BJ (cell line): Measurements from ENCODE around the gene SHISA9. TPM values are rescaled to one million over a fixed set of nuclear protein-coding genes. Genes with fewer than 3 reads are reported as not detected.

Source experiments
- CTCF ChIA-PET: fragments of 350-600 bp; formaldehyde crosslinking; extraction: SDS; loops from one replicate; lab custom pipeline; 2021; ENCODE audit warnings: antibody characterized with exemption, inconsistent platforms; lab: Yijun Ruan, JAX
- POLR2A ChIA-PET: fragments of 300-600 bp; sonication (Branson Sonifier 250); formaldehyde crosslinking; extraction: SDS; loops from one replicate; lab custom pipeline; 2021; ENCODE audit warnings: antibody characterized with exemption; lab: Charles Lee
- DNase-seq: peaks from one replicate; pipeline ENCODE4 v3.0.0-alpha.2; 2011; ENCODE audit warnings: low read depth
- H3K27me3 ChIP-seq: 2 replicates; pipeline ENCODE4 v1.6.0; 2011; ENCODE audit warnings: low read length; ENCODE audit not compliant: control insufficient read depth, insufficient read depth
- H3K36me3 ChIP-seq: 2 replicates; pipeline ENCODE4 v1.5.1; 2011; ENCODE audit warnings: low read length; ENCODE audit not compliant: control insufficient read depth, insufficient read depth
- H3K4me3 ChIP-seq: 2 replicates; pipeline ENCODE4 v1.5.1; 2011; ENCODE audit warnings: low read depth, mild to moderate bottlenecking, control low read depth, low read length
- polyA plus RNA-seq: library from polyadenylated mRNA; depleted of rRNA; stranded (reverse); fragments of >200 nt; gene quantifications from 2 replicates; pipeline ENCODE4 v1.2.3, GENCODE V29; 2011
- TF ChIP-seq, protein P1 (sequence below): IDR thresholded peaks from 2 replicates; pipeline ENCODE4 v1.5.1; 2011; ENCODE audit warnings: low read depth, mild to moderate bottlenecking, control low read depth, inconsistent platforms, low read length, moderate library complexity; ENCODE audit not compliant: insufficient read depth

The SHISA9 gene
- polyA plus RNA-seq, 1 experiment, result not detected

DNA sequence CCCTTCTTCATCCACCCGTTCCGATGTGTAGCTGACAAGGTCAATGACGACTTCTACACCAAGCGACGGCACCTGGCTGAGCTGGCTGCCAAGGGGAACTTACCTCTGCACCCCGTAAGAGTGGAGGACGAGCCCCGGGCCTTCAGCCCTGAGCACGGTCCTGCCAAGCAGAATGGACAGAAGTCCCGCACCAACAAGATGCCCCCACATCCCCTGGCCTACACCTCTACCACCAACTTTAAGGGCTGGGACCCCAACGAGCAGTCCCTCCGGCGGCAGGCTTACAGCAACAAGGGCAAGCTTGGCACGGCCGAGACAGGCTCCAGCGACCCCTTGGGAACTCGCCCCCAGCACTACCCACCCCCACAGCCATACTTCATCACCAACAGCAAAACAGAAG is 333.6 kb downstream of the SHISA9 start:
- H3K36me3 ChIP-seq, result no peaks in the 10 kb centered on the region
- H3K27me3 ChIP-seq, result no peaks in the 10 kb centered on the region
- no peak overlapping the region for H3K4me3 ChIP-seq
- ChIA-PET CTCF (no interaction called here), POLR2A (no interaction called here)
- DNase-seq, result no peak
- TF ChIP-seq, protein P1, sequence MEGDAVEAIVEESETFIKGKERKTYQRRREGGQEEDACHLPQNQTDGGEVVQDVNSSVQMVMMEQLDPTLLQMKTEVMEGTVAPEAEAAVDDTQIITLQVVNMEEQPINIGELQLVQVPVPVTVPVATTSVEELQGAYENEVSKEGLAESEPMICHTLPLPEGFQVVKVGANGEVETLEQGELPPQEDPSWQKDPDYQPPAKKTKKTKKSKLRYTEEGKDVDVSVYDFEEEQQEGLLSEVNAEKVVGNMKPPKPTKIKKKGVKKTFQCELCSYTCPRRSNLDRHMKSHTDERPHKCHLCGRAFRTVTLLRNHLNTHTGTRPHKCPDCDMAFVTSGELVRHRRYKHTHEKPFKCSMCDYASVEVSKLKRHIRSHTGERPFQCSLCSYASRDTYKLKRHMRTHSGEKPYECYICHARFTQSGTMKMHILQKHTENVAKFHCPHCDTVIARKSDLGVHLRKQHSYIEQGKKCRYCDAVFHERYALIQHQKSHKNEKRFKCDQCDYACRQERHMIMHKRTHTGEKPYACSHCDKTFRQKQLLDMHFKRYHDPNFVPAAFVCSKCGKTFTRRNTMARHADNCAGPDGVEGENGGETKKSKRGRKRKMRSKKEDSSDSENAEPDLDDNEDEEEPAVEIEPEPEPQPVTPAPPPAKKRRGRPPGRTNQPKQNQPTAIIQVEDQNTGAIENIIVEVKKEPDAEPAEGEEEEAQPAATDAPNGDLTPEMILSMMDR, result no peak

DNA sequence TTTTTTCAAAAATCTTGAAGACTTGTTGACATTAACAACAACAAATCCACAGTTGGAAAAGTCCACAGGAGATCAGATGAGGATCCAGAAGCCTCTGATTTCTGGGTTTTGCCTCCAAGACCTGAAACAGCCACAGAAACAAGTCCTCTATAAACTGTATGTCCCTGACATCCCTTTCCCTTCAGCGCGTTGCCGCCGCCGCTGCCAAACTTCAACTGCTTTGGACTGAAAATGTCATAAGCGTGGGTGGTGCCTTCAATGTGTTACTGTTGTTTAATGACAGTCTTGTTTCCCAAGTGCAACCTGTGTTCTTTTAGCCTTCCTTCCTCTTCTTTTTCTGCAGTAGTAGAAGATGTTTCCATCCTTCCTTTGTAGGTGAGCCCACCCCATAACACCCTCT is 334.9 kb downstream of the SHISA9 start:
- ChIA-PET POLR2A (no interaction called here), CTCF (no interaction called here)
- Histone ChIP-seq H3K36me3 (no peaks in the 10 kb centered on the region), H3K27me3 (no peaks in the 10 kb centered on the region), H3K4me3 (no peak overlapping the region)
- DNase-seq, result no peak
- TF ChIP-seq, protein P1, result no peak

GRCh38 chr16:13238182-13238581 is 336.8 kb downstream of the SHISA9 start:
- Histone ChIP-seq H3K4me3 (no peak overlapping the region), H3K27me3 (no peaks in the 10 kb centered on the region), H3K36me3 (no peaks in the 10 kb centered on the region)
- CTCF ChIA-PET, result no interaction called here
- TF ChIP-seq, protein P1, result no peak
- DNase-seq, result no peak
- POLR2A ChIA-PET, result no interaction called here

DNA sequence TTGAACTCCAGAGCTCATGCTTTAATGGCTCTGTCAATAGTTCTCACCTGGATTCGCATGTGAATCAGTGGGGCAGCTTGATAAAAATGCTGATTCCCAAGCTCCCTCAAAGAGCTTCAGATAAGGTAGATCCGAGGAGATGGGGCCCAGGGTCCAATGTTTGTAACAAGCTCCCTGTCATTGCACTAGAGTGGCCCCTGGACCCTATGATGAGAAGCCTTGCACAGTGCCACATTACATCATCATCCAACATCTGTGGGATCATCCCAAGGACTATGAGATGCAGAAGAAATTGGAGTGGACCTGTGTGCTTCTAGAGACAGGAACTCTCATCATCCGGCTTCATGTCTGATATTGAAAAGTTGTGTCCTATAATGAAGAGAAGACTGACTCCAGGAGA is 340.8 kb downstream of the SHISA9 start:
- CTCF ChIA-PET, result no interaction called here
- no peak for DNase-seq
- Histone ChIP-seq H3K27me3 (no peaks in the 10 kb centered on the region), H3K4me3 (no peak overlapping the region), H3K36me3 (no peaks in the 10 kb centered on the region)
- TF ChIP-seq, protein P1, result no peak
- POLR2A ChIA-PET, result no interaction called here

GRCh38 chr16:13244770-13245169 is 343.4 kb downstream of the SHISA9 start:
- Histone ChIP-seq H3K27me3 (no peaks in the 10 kb centered on the region), H3K4me3 (no peak overlapping the region), H3K36me3 (no peaks in the 10 kb centered on the region)
- POLR2A ChIA-PET, result no interaction called here
- TF ChIP-seq, protein P1, result no peak
- CTCF ChIA-PET, result no interaction called here
- DNase-seq, result no peak
